Calu3 (cell line): ENCODE results near the gene OTOP3. TPM values are rescaled to one million over a fixed set of nuclear protein-coding genes. Genes with fewer than 3 reads are reported as not detected.
A peak's percentile ranks its signal among the peaks of the same experiment; 100 is the strongest.

Source experiments
- BruUV-seq: library from RNA; stranded (reverse); fragments of 400-500 nt; replicated peaks from 2 replicates; lab custom pipeline; 2021; lab: Mats Ljungman, UMichigan
- CTCF ChIA-PET: fragments of 300-600 bp; sonication (Branson Sonifier 250); formaldehyde crosslinking; loops from one replicate; lab custom pipeline; 2022; ENCODE audit warnings: antibody characterized with exemption; lab: Charles Lee
- DNase-seq: peaks from one replicate; pipeline ENCODE4 v3.0.0; 2022
- H3K27ac Mint-ChIP-seq: one replicate; pipeline ENCODE4 v1.8.0; 2022; ENCODE audit warnings: mixed read lengths; ENCODE audit not compliant: unreplicated experiment
- H3K27me3 Mint-ChIP-seq: one replicate; pipeline ENCODE4 v1.8.0; 2022; ENCODE audit warnings: mixed read lengths; ENCODE audit not compliant: unreplicated experiment
- H3K36me3 Mint-ChIP-seq: one replicate; pipeline ENCODE4 v1.8.0; 2022; ENCODE audit warnings: mild to moderate bottlenecking, moderate library complexity, mixed read lengths; ENCODE audit not compliant: insufficient read depth, unreplicated experiment
- H3K4me1 Mint-ChIP-seq: one replicate; pipeline ENCODE4 v1.8.0; 2022; ENCODE audit warnings: mild to moderate bottlenecking, low read depth, mixed read lengths; ENCODE audit not compliant: unreplicated experiment
- H3K4me3 Mint-ChIP-seq: one replicate; pipeline ENCODE4 v1.8.0; 2022; ENCODE audit warnings: mild to moderate bottlenecking, low read depth, moderate library complexity, mixed read lengths; ENCODE audit not compliant: unreplicated experiment
- H3K9me3 Mint-ChIP-seq: one replicate; pipeline ENCODE4 v1.8.0; 2022; ENCODE audit warnings: low read depth, mixed read lengths; ENCODE audit not compliant: unreplicated experiment
- intact Hi-C: fragments of 100-400 bp; cut with micrococcal nuclease; formaldehyde crosslinking; loops from one replicate; pipeline ENCODE4 v1.10.0; 2022; ENCODE audit not compliant: unreplicated experiment
- total RNA-seq: library from RNA; stranded (reverse); gene quantifications from 2 replicates; pipeline ENCODE4 v1.2.3, GENCODE V29; 2022
- TF ChIP-seq, protein P1 (sequence below): fragments of 200-600 bp; IDR thresholded peaks from one replicate; pipeline ENCODE4 v1.8.0; 2022; ENCODE audit warnings: antibody characterized with exemption; ENCODE audit not compliant: unreplicated experiment

Gene OTOP3
- total RNA-seq, 1 experiment from 2014 or later = not detected

DNA sequence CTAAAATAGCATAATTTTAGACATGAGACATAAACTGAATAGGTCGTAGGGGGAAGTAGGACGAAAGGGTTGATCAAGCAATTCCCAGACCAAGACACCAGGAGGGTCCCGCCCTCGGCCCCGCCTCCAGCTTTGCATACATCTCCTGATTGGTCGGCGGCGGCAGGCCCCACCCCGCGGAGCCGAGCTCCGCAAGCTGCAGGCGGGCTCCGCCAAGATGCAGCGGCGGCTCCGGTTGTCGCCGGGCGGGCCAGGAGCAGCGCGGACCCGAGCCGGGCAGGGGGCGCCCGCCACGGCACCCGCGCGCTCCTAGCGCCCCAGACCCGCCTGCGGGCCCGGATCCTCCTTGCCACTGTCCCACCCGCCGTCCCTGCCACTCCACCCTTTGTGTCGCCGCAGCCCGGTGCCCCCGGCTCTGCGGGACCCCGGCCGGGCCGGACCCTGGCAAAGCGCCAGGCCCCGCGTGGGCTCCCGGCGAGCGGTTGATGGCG lies 51.8 kb downstream of the OTOP3 start, which contains the start of gene CDR2L:
CDR2L (plus strand) TSS at position 215 of the 491 bp plus-strand sequence. CDS start 412 bp downstream, outside the sequence.
- peak within 1 kb of the TSS; percentile 58 for H3K27ac Mint-ChIP-seq
- TF ChIP-seq, protein P1, sequence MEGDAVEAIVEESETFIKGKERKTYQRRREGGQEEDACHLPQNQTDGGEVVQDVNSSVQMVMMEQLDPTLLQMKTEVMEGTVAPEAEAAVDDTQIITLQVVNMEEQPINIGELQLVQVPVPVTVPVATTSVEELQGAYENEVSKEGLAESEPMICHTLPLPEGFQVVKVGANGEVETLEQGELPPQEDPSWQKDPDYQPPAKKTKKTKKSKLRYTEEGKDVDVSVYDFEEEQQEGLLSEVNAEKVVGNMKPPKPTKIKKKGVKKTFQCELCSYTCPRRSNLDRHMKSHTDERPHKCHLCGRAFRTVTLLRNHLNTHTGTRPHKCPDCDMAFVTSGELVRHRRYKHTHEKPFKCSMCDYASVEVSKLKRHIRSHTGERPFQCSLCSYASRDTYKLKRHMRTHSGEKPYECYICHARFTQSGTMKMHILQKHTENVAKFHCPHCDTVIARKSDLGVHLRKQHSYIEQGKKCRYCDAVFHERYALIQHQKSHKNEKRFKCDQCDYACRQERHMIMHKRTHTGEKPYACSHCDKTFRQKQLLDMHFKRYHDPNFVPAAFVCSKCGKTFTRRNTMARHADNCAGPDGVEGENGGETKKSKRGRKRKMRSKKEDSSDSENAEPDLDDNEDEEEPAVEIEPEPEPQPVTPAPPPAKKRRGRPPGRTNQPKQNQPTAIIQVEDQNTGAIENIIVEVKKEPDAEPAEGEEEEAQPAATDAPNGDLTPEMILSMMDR = no peak
- H3K9me3 Mint-ChIP-seq = no peaks in the 10 kb centered on the region
- peaks cover 41% of the 10 kb centered on the region for H3K36me3 Mint-ChIP-seq
- CTCF ChIA-PET = interaction anchor here (1.5 to 3.1 kb wide), 5 partner anchors 13 to 29 kb away, joined by 4 to 18 read pairs (median 12); partner anchors contain the start of genes HID1 and MRPL58
- peak; percentile 98 for DNase-seq
- H3K4me1 Mint-ChIP-seq = peaks cover 56% of the 10 kb centered on the region
- no TSS peak for BruUV-seq
- no peaks in the 10 kb centered on the region for H3K27me3 Mint-ChIP-seq
- intact Hi-C loops = no loop called here
- H3K4me3 Mint-ChIP-seq = peak within 1 kb of the TSS; percentile 93

DNA sequence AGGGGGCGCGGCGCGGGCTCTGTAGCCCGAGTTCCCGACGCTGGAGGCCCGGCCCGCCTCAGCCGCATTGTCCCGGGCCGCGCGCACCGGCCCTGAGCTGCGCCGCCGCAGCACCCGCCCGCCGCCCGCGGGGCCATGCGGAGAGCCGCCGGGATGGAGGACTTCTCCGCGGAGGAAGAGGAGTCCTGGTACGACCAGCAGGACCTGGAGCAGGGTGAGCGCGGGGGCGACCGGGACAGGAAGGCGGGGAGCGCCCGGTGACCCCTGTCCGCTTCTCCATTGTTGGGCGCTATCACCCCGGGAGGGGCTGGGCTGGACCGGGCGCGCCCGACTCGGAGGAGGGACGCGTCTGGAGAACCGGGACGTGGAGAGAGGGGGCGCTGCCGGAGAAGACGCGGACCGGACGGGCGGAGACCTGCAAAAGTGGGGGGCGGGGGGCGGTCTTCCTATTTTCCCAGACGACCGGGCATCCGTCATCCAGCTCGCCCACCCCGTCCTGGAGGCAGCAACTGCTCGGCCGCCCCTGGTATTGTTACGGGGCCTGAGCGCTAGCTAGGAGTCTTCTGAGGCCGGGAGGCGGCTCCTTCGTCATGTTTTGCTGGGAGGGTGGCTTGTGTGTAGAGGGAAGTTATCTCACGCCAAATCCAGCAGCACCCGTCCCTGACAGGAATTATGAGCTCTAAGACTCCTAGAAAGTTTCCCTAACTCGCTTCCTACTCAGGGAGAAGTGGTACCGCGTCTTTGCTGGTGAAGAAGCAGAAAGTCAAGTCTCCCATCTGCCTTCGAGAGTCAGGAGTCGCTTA lies 52.4 kb downstream of the OTOP3 start:
- TF ChIP-seq, protein P1 = no peak
- CTCF ChIA-PET = interaction anchor here (1.5 to 3.1 kb wide), 5 partner anchors 14 to 29 kb away, joined by 4 to 18 read pairs (median 12); partner anchors contain the start of genes HID1 and MRPL58
- DNase-seq = peak; percentile 77
- Mint-ChIP-seq H3K4me1 (peaks cover 62% of the 10 kb centered on the region), H3K4me3 (peak overlapping the region; percentile 93), H3K36me3 (peaks cover 34% of the 10 kb centered on the region), H3K27me3 (no peaks in the 10 kb centered on the region), H3K9me3 (no peaks in the 10 kb centered on the region), H3K27ac (peak overlapping the region; percentile 58)
- intact Hi-C loops = no loop called here
- BruUV-seq = TSS peak; percentile 83

DNA sequence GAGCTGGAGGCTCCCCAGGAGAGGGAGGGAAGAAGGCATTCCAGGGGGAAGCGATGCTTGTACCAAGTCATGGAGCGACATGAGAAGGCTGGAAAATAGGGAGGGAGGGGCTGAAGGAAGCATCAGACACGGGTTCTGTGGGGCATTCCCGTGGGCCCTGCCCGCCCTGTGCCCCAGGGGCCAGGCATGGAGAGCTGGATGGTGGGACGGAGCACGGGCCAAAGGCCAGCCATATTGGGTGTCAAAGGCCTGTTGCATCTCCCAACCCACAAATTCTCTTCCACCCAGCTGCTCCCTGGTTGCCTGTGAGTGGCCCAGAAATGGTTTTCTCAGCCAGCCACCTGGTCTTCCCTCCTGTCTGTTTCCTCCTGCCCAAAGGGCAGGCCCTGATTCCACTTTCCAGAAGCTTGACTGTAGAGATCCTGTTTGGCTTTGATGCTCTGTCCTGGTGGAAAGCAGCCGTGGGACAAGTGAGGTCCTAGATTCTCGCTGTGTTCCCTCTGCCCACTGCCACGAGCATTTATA lies 54.9 kb downstream of the OTOP3 start:
- Mint-ChIP-seq H3K27ac (peak overlapping the region; percentile 82), H3K9me3 (no peaks in the 10 kb centered on the region), H3K36me3 (peaks cover 35% of the 10 kb centered on the region), H3K27me3 (no peaks in the 10 kb centered on the region), H3K4me3 (peak overlapping the region; percentile 93), H3K4me1 (peaks cover 57% of the 10 kb centered on the region)
- intact Hi-C loops = no loop called here
- no TSS peak for BruUV-seq
- DNase-seq = no peak
- CTCF ChIA-PET = interaction anchor here (0.6 to 1.4 kb wide), 3 partner anchors 8 to 71 kb away, joined by 3 to 4 read pairs (median 4); no protein-coding TSS in a partner anchor
- TF ChIP-seq, protein P1 = no peak

DNA sequence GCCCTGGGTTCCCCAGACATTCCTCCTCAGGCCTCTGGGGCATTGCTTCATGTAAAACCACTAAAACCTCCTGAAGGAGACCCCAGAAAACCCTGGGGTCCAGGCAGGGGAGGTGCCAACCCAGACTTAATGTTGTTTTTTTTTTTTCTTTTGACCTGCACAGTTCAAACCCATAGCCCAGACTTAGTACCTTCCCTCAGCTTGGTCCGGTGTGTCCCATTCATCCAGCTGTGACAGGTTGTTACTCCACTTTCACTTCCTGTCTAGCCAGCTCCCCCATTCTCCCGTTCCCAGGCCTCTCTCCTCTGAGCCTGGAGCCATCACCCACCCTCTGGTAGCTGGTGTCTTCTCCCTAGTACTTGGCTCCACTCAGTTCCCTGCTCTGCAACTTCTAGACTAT lies 56.5 kb downstream of the OTOP3 start:
- Mint-ChIP-seq H3K4me1 (peaks cover 56% of the 10 kb centered on the region), H3K9me3 (no peaks in the 10 kb centered on the region), H3K4me3 (peak overlapping the region; percentile 48), H3K27ac (peak overlapping the region; percentile 89), H3K27me3 (no peaks in the 10 kb centered on the region), H3K36me3 (peaks cover 34% of the 10 kb centered on the region)
- TF ChIP-seq, protein P1 = no peak
- CTCF ChIA-PET = interaction anchor here (0.7 to 1.7 kb wide), 9 partner anchors 10 to 132 kb away, joined by 3 to 13 read pairs (median 4); partner anchors contain the start of gene MRPL58
- intact Hi-C loops = no loop called here
- DNase-seq = peak; percentile 43
- no TSS peak for BruUV-seq
